Lower lobe of right lung (tissue), 2 donors: Measurements from ENCODE around the gene SERPINA5. TPM values are rescaled to one million over a fixed set of nuclear protein-coding genes. Genes with fewer than 3 reads are reported as not detected.

Experiments
- ATAC-seq, 2 donors: fragments of 200-7000 bp; cut with Tn5 transposase; one replicate each; pipeline ENCODE4 v1.9.1; 2020 to 2022; ENCODE audit warnings: mild to moderate bottlenecking in 2 of 2, moderate library complexity in 2 of 2
- DNase-seq: peaks from one replicate; pipeline ENCODE4 v3.0.0-alpha.2; 2020
- H3K27ac ChIP-seq: fragments of 200-600 bp; one replicate; pipeline ENCODE4 v1.8.0; 2022
- H3K27me3 ChIP-seq: fragments of 200-600 bp; one replicate; pipeline ENCODE4 v1.8.0; 2022; ENCODE audit warnings: low read depth
- H3K36me3 ChIP-seq: fragments of 200-600 bp; one replicate; pipeline ENCODE4 v1.8.0; 2022; ENCODE audit warnings: mild to moderate bottlenecking
- H3K4me1 ChIP-seq: fragments of 200-600 bp; one replicate; pipeline ENCODE4 v1.8.0; 2022
- H3K4me3 ChIP-seq: fragments of 200-600 bp; one replicate; pipeline ENCODE4 v1.8.0; 2022; ENCODE audit warnings: mild to moderate bottlenecking
- H3K9me3 ChIP-seq: fragments of 200-600 bp; one replicate; pipeline ENCODE4 v1.8.0; 2022
- CTCF ChIP-seq: fragments of 200-600 bp; IDR thresholded peaks from one replicate; pipeline ENCODE4 v1.8.0; 2022; ENCODE audit warnings: antibody characterized with exemption, mild to moderate bottlenecking
- intact Hi-C: fragments of 100-400 bp; cut with DNase I; formaldehyde crosslinking; loops from one replicate; pipeline ENCODE4 v1.11.0; 2022
- total RNA-seq: library from RNA; stranded (reverse); fragmentation: NEBNext Ultra II Directional; extraction: Animal tissue kit (Norgen Biotek cat#: 25700); gene quantifications from one replicate; pipeline ENCODE4 v1.2.1, GENCODE V29; 2021
- donor health status: DM: no; HTN: yes; CAD: no; lungs with severe emphysema.

Gene SERPINA5
- total RNA-seq, 1 donor from 2014 or later: 0.56 TPM

GRCh38 chr14:94582199-94582750 is 1.0 kb downstream of the SERPINA5 start:
- ATAC-seq: no peak
- intact Hi-C loops: no loop called here
- H3K27ac ChIP-seq: no peak overlapping the region

GRCh38 chr14:94582851-94583250 is 1.6 kb downstream of the SERPINA5 start:
- Histone ChIP-seq H3K4me3 (no peak overlapping the region), H3K27ac (no peak overlapping the region)
- ATAC-seq: no peak

More at GRCh38 chr14:94582199-94582750, 1.0 kb downstream of the SERPINA5 start:
- Histone ChIP-seq H3K36me3 (no peaks in the 10 kb centered on the region), H3K27me3 (no peaks in the 10 kb centered on the region), H3K9me3 (no peaks in the 10 kb centered on the region), H3K4me3 (no peak overlapping the region), H3K4me1 (peaks cover 6% of the 10 kb centered on the region)
- no peak for TF ChIP-seq CTCF
- DNase-seq: no peak

GRCh38 chr14:94583557-94583956 is 2.3 kb downstream of the SERPINA5 start:
- Histone ChIP-seq H3K36me3 (no peaks in the 10 kb centered on the region), H3K9me3 (no peaks in the 10 kb centered on the region), H3K27me3 (peaks cover 4% of the 10 kb centered on the region), H3K27ac (no peak overlapping the region), H3K4me1 (peaks cover 6% of the 10 kb centered on the region), H3K4me3 (no peak overlapping the region)
- intact Hi-C loops: no loop called here
- DNase-seq (no peak), ATAC-seq (no peak)
- TF ChIP-seq CTCF: no peak

More at GRCh38 chr14:94582851-94583250, 1.6 kb downstream of the SERPINA5 start:
- no peak for TF ChIP-seq CTCF
- H3K4me1 ChIP-seq: peaks cover 6% of the 10 kb centered on the region
- H3K9me3 ChIP-seq: no peaks in the 10 kb centered on the region
- H3K36me3 ChIP-seq: no peaks in the 10 kb centered on the region
- intact Hi-C loops: no loop called here
- peaks cover 2% of the 10 kb centered on the region for H3K27me3 ChIP-seq
- DNase-seq: no peak

GRCh38 chr14:94584591-94585280 is 3.5 kb downstream of the SERPINA5 start:
- H3K4me1 ChIP-seq: peaks cover 6% of the 10 kb centered on the region
- no peak overlapping the region for H3K4me3 ChIP-seq
- intact Hi-C loops: no loop called here
- peaks cover 4% of the 10 kb centered on the region for H3K27me3 ChIP-seq
- H3K9me3 ChIP-seq: no peaks in the 10 kb centered on the region
- no peak overlapping the region for H3K27ac ChIP-seq
- no peak for TF ChIP-seq CTCF
- no peak for DNase-seq
- no peaks in the 10 kb centered on the region for H3K36me3 ChIP-seq
- no peak for ATAC-seq

- TF ChIP-seq CTCF: no peak
- DNase-seq (no peak), ATAC-seq (no peak)
- intact Hi-C loops: no loop called here
- Histone ChIP-seq H3K27ac (no peak overlapping the region), H3K27me3 (peaks cover 4% of the 10 kb centered on the region), H3K4me3 (no peak overlapping the region), H3K9me3 (no peaks in the 10 kb centered on the region), H3K36me3 (no peaks in the 10 kb centered on the region), H3K4me1 (no peaks in the 10 kb centered on the region)
Observed at GRCh38 chr14:94586635-94587034, 5.4 kb downstream of the SERPINA5 start.
